Aorta (tissue), 5 donors: ENCODE results near the gene CD52. TPM values are rescaled to one million over a fixed set of nuclear protein-coding genes. Genes with fewer than 3 reads are reported as not detected.
"Not testable (repeated sequence)": the region's sequence is repeated elsewhere in the genome, so short reads cannot be mapped to it uniquely, and the experiment has no call there.

Experiments
- ATAC-seq: fragments of 200-7000 bp; cut with Tn5 transposase; one replicate; pipeline ENCODE4 v1.9.1; 2022; ENCODE audit warnings: moderate library complexity; ENCODE audit not compliant: low FRiP score
- DNase-seq, 2 donors: peaks; one replicate each; pipeline ENCODE4 v3.0.0-alpha.2; 2020
- H3K27ac ChIP-seq, 2 donors: one replicate each; pipeline ENCODE4 v1.5.1; 2013; ENCODE audit warnings: low read length in 2 of 2, mild to moderate bottlenecking in 2 of 2, moderate library complexity in 2 of 2, control low read depth in 1 of 2, inconsistent platforms in 1 of 2, low read depth in 1 of 2
- H3K27me3 ChIP-seq, 2 donors: one replicate each; pipeline ENCODE4 v1.6.1; 2013; ENCODE audit warnings: control low read depth in 1 of 2, low read length in 1 of 2, mild to moderate bottlenecking in 1 of 2, moderate library complexity in 1 of 2; ENCODE audit not compliant: insufficient read depth in 2 of 2, control insufficient read depth in 1 of 2
- H3K36me3 ChIP-seq, 2 donors: one replicate each; pipeline ENCODE4 v1.6.1; 2013; ENCODE audit warnings: control low read depth in 1 of 2, low read length in 1 of 2, mild to moderate bottlenecking in 1 of 2; ENCODE audit not compliant: insufficient read depth in 2 of 2, control insufficient read depth in 1 of 2
- H3K4me1 ChIP-seq, 2 donors: one replicate each; pipeline ENCODE4 v1.6.1; 2013; ENCODE audit warnings: low read length in 2 of 2, control low read depth in 1 of 2, mild to moderate bottlenecking in 1 of 2, moderate library complexity in 1 of 2; ENCODE audit not compliant: insufficient read depth in 2 of 2, control insufficient read depth in 1 of 2
- H3K4me3 ChIP-seq, 2 donors: one replicate each; pipeline ENCODE4 v1.5.1; 2013; ENCODE audit warnings: low read length in 2 of 2, control low read depth in 1 of 2, mild to moderate bottlenecking in 1 of 2
- H3K9me3 ChIP-seq: one replicate; pipeline ENCODE4 v1.6.1; 2013; ENCODE audit warnings: mild to moderate bottlenecking, low read length; ENCODE audit not compliant: control insufficient read depth
- WGBS, 2 donors: extraction: QIAGEN DNeasy Blood & Tissue Kit; methylation state at CpG; one replicate each; pipeline ENCODE4 v1.1.7; 2013; 5-methylcytosine and 5-hydroxymethylcytosine counted together
- intact Hi-C, 2 donors: fragments of 100-400 bp; cut with DNase I; formaldehyde crosslinking; loops; one replicate each; pipeline versions ENCODE4 v1.14.2 to v1.15.0; 2022
- polyA plus RNA-seq, 2 donors: library from polyadenylated mRNA; stranded (reverse); fragments of 200-250 nt; gene quantifications; one replicate each; pipeline ENCODE4 v1.2.3, GENCODE V29; 2013
- total RNA-seq, 2 donors: library from RNA; stranded (reverse); fragmentation: NEBNext Ultra II Directional; extraction: Animal tissue kit (Norgen Biotek cat#: 25700); gene quantifications; one replicate each; pipeline ENCODE4 v1.2.1, GENCODE V29; 2021
- donor health status: healthy with polysubstance abuse.
- donor health status: Bipolar disorder and iron deficiency.
- donor health status: DM: no; HTN: no; CAD: no.
- donor health status: DM: no; HTN: no; CAD: no.
- donor health status: DM: yes; HTN: yes; CAD: no.

Gene CD52
- total and polyA plus RNA-seq, 4 donors: 8.3 to 31.4 (median 13.3) TPM

DNA sequence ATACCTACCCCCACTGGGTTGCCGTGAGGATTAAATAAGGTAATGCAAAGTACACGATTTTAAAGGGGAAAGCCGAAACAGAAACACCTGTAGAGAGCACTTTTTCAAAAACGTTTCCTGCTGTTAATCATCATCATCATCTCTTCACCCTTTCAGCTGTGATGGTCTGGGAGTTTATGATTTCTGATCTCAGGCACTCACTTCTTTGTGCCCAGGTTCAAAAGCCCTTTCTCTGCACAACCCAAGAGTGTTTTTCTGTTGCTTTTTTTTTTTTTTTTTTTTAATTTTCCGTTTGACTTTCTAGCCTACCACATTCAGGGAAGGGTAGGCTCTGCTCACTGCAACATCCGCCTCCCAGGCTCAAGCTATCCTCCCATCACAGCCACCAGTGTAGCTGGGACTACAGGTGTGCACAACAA lies 10.4 kb upstream of the CD52 start:
- WGBS, 2 donors: 51 to 56% methylated on average over 6 of the region's 6 CpGs
- H3K27me3 ChIP-seq: no peaks in the 10 kb centered on the region
- H3K27ac ChIP-seq: no peak overlapping the region
- no peaks in the 10 kb centered on the region for H3K4me1 ChIP-seq
- no peak for ATAC-seq
- intact Hi-C loops: no loop called here
- no peak overlapping the region for H3K4me3 ChIP-seq
- no peaks in the 10 kb centered on the region for H3K9me3 ChIP-seq
- H3K36me3 ChIP-seq: no peaks in the 10 kb centered on the region
- DNase-seq: no peak

DNA sequence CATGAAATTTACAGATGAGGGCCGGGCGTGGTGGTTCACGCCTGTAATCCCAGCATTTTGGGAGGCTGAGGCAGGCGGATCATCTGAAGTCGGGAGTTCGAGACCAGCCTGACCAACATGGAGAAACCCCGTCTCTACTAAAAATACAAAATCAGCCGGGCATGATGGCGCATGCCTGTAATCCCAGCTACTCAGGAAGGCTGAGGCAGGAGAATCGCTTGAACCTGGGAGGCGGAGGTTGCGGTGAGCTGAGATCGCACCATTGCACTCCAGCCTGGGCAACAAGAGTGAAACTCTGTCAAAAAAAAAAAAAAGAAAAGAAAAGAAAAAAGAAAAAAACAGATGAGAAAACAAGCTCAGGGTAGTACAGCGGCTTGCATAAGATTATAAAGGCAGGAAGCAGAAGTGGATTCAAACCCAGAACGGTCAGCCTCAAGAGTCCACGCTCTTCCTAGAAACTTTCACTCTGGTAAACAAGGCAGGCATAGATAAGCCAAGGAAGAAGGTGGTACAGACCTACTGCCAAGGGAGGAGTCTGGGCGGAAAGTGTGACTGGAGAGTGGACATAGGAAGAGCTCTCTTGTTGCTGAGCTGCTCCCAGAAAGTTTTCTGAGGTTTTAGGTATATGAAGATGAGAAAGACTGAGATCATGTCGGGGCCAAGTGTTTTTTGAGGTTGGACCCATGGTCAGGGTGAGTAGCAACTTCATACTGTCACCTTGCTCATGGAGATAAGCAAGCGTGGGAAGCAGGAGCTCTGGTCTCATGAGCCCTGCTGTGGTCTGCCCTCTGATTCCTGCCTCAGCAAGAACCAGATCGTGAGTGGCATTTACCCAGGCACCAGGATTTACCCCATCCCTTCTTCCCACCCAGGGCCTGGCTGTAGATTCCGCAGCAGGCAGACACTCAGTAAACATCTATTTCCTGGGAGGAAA lies 9.5 kb upstream of the CD52 start:
- WGBS, 2 donors: 86 to 87% methylated on average over 21 of the region's 21 CpGs
- H3K4me3 ChIP-seq, DNase-seq, H3K27me3 ChIP-seq, ATAC-seq, intact Hi-C loops, H3K9me3 ChIP-seq, H3K4me1 ChIP-seq, H3K27ac ChIP-seq, H3K36me3 ChIP-seq: not testable (repeated sequence)

GRCh38 chr1:26314501-26314900 lies 3.3 kb upstream of the CD52 start:
- DNase-seq: no peak
- WGBS, 2 donors: 84 to 86% methylated on average over 5 of the region's 5 CpGs
- Histone ChIP-seq H3K4me1 (no peaks in the 10 kb centered on the region), H3K36me3 (no peaks in the 10 kb centered on the region), H3K27me3 (no peaks in the 10 kb centered on the region), H3K27ac (no peak overlapping the region), H3K9me3 (no peaks in the 10 kb centered on the region), H3K4me3 (no peak overlapping the region)
- intact Hi-C loops: no loop called here
- ATAC-seq: no peak

DNA sequence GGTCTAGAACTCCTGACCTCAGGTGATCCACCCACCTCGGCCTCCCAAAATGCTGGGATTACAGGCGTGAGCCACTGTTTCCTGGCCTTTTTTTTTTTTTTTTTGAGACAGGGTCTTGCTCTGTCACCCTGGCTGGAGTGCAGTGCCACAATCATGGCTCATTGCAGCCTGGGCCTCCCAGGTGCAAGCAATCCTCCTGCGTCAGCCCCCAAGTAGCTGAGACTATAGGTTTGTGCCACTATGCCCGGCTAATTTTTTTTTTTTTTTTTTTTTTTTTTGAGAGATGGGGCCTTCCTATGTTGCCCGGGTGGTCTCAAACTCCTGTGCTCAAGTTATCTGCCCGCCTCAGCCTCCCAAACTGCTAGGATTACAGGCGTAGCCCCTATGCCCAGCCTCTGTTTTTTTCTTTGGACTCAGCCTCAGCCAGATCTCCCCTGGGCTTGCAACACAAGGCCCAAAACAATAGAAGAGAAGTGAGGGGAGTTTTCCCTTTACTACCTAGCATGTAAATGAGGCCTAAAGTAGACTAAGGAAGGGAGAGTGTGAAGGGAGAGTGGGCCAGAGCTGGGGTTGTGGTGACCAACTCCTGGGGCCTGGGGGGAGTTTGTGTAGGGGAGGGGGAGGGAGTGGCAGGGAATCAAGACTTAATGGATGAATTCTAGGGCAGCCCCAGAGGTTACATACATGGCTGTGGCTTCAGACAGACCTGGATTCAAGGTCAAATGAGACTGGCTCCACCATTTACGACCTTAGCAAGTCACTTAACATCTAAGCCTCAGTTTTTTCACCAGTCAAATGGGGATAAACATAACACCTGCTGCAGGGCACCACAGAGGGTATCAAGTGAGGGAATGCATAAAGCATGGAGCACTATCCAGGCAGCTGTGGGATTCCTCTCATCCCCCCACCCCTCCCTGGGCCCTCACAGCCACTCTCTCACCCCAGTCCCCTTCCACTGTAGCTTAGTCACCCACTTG lies 1.6 kb upstream of the CD52 start:
- no peaks in the 10 kb centered on the region for H3K9me3 ChIP-seq
- H3K4me1 ChIP-seq: no peaks in the 10 kb centered on the region
- H3K4me3 ChIP-seq: no peak overlapping the region
- ATAC-seq: no peak
- 85 to 90% methylated on average over 7 to 8 of the region's 8 CpGs for WGBS, 2 donors
- DNase-seq: no peak
- H3K27ac ChIP-seq: no peak overlapping the region
- intact Hi-C loops: no loop called here
- H3K36me3 ChIP-seq: no peaks in the 10 kb centered on the region
- H3K27me3 ChIP-seq: no peaks in the 10 kb centered on the region

DNA sequence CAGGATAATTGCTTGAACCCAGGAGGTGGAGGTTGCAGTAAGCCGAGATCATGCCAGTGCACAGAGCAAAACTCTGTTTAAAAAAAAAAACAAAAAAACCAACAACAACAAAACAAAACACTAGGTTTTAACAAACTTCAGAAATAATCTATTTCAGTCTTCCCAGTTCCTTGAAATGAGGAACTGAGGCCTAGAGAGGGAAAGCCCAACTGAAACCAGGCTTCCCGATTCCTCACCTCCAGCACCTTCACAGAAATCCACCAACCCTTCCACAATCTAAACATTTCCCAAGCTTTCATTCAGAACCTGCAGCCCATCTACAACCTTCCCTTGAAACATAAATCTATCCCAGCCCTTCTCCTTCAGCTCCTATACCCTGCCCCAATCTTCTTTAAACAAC lies 612 bp upstream of the CD52 start:
- DNase-seq (no peak), ATAC-seq (no peak)
- Histone ChIP-seq H3K4me3 (no peak overlapping the region), H3K27me3 (no peaks in the 10 kb centered on the region), H3K36me3 (no peaks in the 10 kb centered on the region), H3K4me1 (no peaks in the 10 kb centered on the region), H3K27ac (no peak overlapping the region), H3K9me3 (no peaks in the 10 kb centered on the region)
- 94 to 100% methylated on average over 2 of the region's 2 CpGs for WGBS, 2 donors
- intact Hi-C loops: no loop called here

DNA sequence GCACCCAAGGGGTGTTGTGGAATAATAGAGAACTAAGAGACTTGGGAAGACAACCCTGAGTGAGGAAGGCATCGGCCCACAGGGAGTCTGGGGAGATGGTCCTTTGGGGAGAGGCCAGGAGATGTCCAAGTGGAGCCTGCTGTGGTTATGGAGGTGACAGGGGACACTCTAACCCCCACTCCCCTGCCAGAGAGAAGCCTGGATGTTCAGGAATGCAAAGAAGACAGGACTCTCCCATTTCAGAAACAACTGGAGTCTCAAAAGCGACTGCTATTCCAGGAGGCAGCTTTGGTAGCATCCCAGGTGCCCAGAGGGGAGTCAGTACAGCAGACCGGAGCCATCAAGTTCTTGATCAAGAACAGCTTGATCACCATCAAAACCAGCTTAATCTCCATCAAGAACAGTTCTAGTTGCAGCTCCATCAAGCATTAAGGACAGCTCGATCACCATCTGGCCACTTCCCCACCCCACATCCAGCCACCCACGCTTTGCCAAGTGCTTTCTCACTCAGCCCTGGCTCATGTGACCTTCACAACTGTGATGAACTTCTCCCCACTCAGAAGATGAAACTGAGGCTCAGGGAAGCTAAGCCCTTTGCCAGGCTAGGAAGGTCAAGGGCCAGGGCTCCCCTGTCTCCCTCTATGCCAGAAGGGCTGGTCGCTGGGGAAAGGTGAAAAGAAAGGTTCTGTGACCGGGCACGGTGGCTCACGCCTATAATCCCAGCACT lies 743 bp downstream of the CD52 start:
- H3K4me1 ChIP-seq: no peaks in the 10 kb centered on the region
- DNase-seq (peak in 1 of 2 donors; percentile 73), ATAC-seq (no peak)
- H3K36me3 ChIP-seq: no peaks in the 10 kb centered on the region
- no peak overlapping the region for H3K27ac ChIP-seq
- H3K27me3 ChIP-seq: no peaks in the 10 kb centered on the region
- intact Hi-C loops: no loop called here
- 85 to 92% methylated on average over 9 of the region's 9 CpGs for WGBS, 2 donors
- H3K9me3 ChIP-seq: no peaks in the 10 kb centered on the region
- no peak overlapping the region for H3K4me3 ChIP-seq

DNA sequence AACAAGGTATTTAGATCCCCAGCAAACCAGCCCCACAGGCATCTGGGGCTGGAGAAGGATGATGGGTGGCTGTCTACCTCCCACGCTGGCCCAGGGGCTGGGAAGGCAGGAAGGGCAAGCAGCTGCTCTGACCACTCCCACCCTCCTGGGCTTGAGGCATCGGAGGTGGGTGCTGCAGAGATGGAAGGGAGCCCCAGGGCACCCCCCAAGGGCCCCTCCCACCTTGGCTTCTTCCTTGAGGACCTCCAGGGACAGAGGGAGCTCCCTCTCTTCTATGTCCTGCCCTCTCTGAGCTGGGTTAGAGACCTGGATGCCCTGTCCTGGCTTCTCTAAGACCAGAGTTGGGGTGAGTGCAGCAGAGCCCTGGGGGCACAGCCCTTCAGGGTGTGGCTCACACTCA lies 3.1 kb downstream of the CD52 start:
- Histone ChIP-seq H3K27me3 (no peaks in the 10 kb centered on the region), H3K9me3 (no peaks in the 10 kb centered on the region), H3K27ac (no peak overlapping the region), H3K36me3 (no peaks in the 10 kb centered on the region), H3K4me3 (no peak overlapping the region), H3K4me1 (no peaks in the 10 kb centered on the region)
- DNase-seq: no peak
- 69 to 70% methylated on average over 2 of the region's 2 CpGs for WGBS, 2 donors
- intact Hi-C loops: loop anchor here in 1 of 2 donors (1.0 to 5.0 kb wide), 3 partner anchors 46 to 214 kb away; partner anchors contain the start of genes C1orf232 and ZNF593
- ATAC-seq: peak; percentile 16
